ENCODE results near the gene HDGFL3.

DNA sequence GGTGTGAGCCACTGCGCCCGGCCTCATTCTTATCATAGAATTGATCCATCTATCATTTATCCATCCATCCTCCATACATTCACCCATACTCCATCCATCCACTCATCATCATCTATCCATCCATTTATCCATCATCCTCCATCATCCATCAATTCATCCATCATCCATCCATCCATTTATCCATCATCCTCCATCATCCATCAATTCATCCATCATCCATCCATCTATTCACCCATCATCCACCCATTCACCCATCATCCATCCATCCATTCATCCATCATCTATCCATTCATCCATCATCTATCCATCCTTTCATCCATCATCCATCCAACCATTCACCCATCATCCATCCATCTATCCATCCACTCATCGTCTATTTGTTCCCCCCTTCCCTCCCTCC lies 96.5 kb downstream of the HDGFL3 start:
- TF ChIP-seq POLR2A (IDR thresholded peaks at IDR 0.05), result no peak
- TF ChIP-seq EP300 (IDR thresholded peaks at IDR 0.05), result no peak
- TF ChIP-seq, protein P1, sequence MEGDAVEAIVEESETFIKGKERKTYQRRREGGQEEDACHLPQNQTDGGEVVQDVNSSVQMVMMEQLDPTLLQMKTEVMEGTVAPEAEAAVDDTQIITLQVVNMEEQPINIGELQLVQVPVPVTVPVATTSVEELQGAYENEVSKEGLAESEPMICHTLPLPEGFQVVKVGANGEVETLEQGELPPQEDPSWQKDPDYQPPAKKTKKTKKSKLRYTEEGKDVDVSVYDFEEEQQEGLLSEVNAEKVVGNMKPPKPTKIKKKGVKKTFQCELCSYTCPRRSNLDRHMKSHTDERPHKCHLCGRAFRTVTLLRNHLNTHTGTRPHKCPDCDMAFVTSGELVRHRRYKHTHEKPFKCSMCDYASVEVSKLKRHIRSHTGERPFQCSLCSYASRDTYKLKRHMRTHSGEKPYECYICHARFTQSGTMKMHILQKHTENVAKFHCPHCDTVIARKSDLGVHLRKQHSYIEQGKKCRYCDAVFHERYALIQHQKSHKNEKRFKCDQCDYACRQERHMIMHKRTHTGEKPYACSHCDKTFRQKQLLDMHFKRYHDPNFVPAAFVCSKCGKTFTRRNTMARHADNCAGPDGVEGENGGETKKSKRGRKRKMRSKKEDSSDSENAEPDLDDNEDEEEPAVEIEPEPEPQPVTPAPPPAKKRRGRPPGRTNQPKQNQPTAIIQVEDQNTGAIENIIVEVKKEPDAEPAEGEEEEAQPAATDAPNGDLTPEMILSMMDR (IDR thresholded peaks at IDR 0.05), result no peak
- no peak for TF ChIP-seq POLR2AphosphoS5 (IDR thresholded peaks at IDR 0.05)
